A549 (cell line): ENCODE measurements around the gene LMBR1. TPM values are rescaled to one million over a fixed set of nuclear protein-coding genes. Genes with fewer than 3 reads are reported as not detected.
"Not testable (repeated sequence)": the region's sequence is repeated elsewhere in the genome, so short reads cannot be mapped to it uniquely, and the experiment has no call there.

Source experiments
- ATAC-seq, 2 experiments: fragments of 200-7000 bp in 1 of 2; fragments of >200 bp in 1 of 2; cut with Nextera tagmentation in 1 of 2; cut with Tn5 transposase in 1 of 2; 3 replicates each; pipeline versions ENCODE4 v1.8.0 to v1.9.1; 2018 to 2020; ENCODE audit warnings: mild to moderate bottlenecking in 1 of 2, moderate library complexity in 1 of 2
- CTCF ChIA-PET: fragments of 300-600 bp; sonication (Branson Sonifier 250); formaldehyde crosslinking; extraction: SDS; loops from one replicate; lab custom pipeline; 2021; ENCODE audit warnings: antibody characterized with exemption, inconsistent platforms; lab: Yijun Ruan, JAX
- POLR2A ChIA-PET: fragments of 350-600 bp; formaldehyde crosslinking; extraction: SDS; loops from one replicate; lab custom pipeline; 2021; ENCODE audit warnings: antibody characterized with exemption, inconsistent platforms; lab: Yijun Ruan, JAX
- DNase-seq, 2 experiments: peaks; one replicate each; pipeline versions ENCODE4 v3.0.0 to v3.0.0-alpha.2; 2011 to 2016; ENCODE audit warnings: low read depth in 1 of 2, low spot score in 1 of 2
- FAIRE-seq: peaks from 2 replicates; lab custom pipeline; 2011; peaks lifted over from hg19 to GRCh38; lab: Jason Lieb, UNC
- H3K27ac ChIP-seq, 2 experiments: fragments of >200 bp; sonication (Bioruptor Twin); formaldehyde crosslinking; 3 replicates each; pipeline ENCODE4 v1.5.1; 2016 to 2017
- H3K4me1 ChIP-seq: fragments of >200 bp; sonication (Bioruptor Twin); formaldehyde crosslinking; 3 replicates; pipeline ENCODE4 v1.6.1; 2016
- H3K4me2 ChIP-seq: fragments of >200 bp; sonication (Bioruptor Twin); formaldehyde crosslinking; 3 replicates; pipeline ENCODE4 v1.6.1; 2016
- H3K4me3 ChIP-seq: fragments of >200 bp; sonication (Bioruptor Twin); formaldehyde crosslinking; 3 replicates; pipeline ENCODE4 v1.5.1; 2016
- H3K9me3 ChIP-seq: fragments of >200 bp; sonication (Bioruptor Twin); formaldehyde crosslinking; 3 replicates; pipeline ENCODE4 v1.6.1; 2016
- CBX2 ChIP-seq: fragments of 200-600 bp; sonication (generic); IDR thresholded peaks from 2 replicates; pipeline ENCODE4 v1.6.1; 2016; ENCODE audit warnings: low read depth, mild to moderate bottlenecking, borderline replicate concordance
- CBX8 ChIP-seq: fragments of 200-600 bp; sonication (generic); IDR thresholded peaks from 2 replicates; pipeline ENCODE4 v1.6.1; 2016
- ELK1 ChIP-seq: fragments of 150-350 bp; IDR thresholded peaks from 2 replicates; pipeline ENCODE4 v1.6.1; 2014; ENCODE audit warnings: low read depth, mild to moderate bottlenecking, low read length
- FOSL2 ChIP-seq, 2 experiments: fragments of 450-650 bp in 1 of 2; fragments of >200 bp in 1 of 2; sonication (Bioruptor Twin) in 1 of 2; formaldehyde crosslinking; IDR thresholded peaks; 2 replicates each; pipeline versions ENCODE4 v1.5.0 to v1.6.1; 2016 to 2020; ENCODE audit warnings: mild to moderate bottlenecking in 1 of 2, moderate library complexity in 1 of 2
- HDAC2 ChIP-seq: fragments of 200-600 bp; sonication (generic); IDR thresholded peaks from 2 replicates; pipeline ENCODE4 v1.6.1; 2016
- HES2 ChIP-seq: fragments of >200 bp; sonication (Bioruptor Twin); formaldehyde crosslinking; IDR thresholded peaks from 2 replicates; pipeline ENCODE4 v1.6.1; 2016
- HEYL ChIP-seq: fragments of 250-450 bp; sonication (Bioruptor Pico); IDR thresholded peaks from 2 replicates; pipeline ENCODE4 v1.8.0; 2021; ENCODE audit warnings: mild to moderate bottlenecking, moderate library complexity
- HMGXB4 ChIP-seq: fragments of 250-450 bp; sonication (Bioruptor Pico); IDR thresholded peaks from 2 replicates; pipeline ENCODE4 v1.5.0; 2021; ENCODE audit warnings: mild to moderate bottlenecking, moderate library complexity, borderline replicate concordance
- HOXA7 ChIP-seq: fragments of 250-450 bp; sonication (Bioruptor Pico); IDR thresholded peaks from 2 replicates; pipeline ENCODE4 v1.5.0; 2020; ENCODE audit warnings: mild to moderate bottlenecking, moderate library complexity
- HOXB13 ChIP-seq: fragments of 250-450 bp; sonication (Bioruptor Pico); IDR thresholded peaks from 2 replicates; pipeline ENCODE4 v1.5.0; 2020; ENCODE audit warnings: low read depth, mild to moderate bottlenecking, moderate library complexity
- JUN ChIP-seq, 2 experiments: fragments of >200 bp; sonication (Bioruptor Twin); formaldehyde crosslinking; IDR thresholded peaks; 2 replicates in 1 of 2; 3 replicates in 1 of 2; pipeline ENCODE4 v1.6.1; 2016 to 2017
- JUNB ChIP-seq: fragments of >200 bp; sonication (Bioruptor Twin); formaldehyde crosslinking; IDR thresholded peaks from 2 replicates; pipeline ENCODE4 v1.6.1; 2016
- MAFK ChIP-seq: fragments of 450-650 bp; IDR thresholded peaks from 2 replicates; pipeline ENCODE4 v1.6.1; 2014; ENCODE audit not compliant: partially characterized antibody
- NFE2L2 ChIP-seq: fragments of 150-350 bp; conservative IDR thresholded peaks from 2 replicates; pipeline ENCODE4 v1.6.1; 2014; ENCODE audit warnings: low read length
- NPAS2 ChIP-seq: fragments of 250-450 bp; sonication (Bioruptor Pico); IDR thresholded peaks from 2 replicates; pipeline ENCODE4 v1.8.0; 2022; ENCODE audit warnings: mild to moderate bottlenecking, moderate library complexity, borderline replicate concordance
- NR3C1 ChIP-seq: fragments of >200 bp; sonication (Bioruptor Twin); formaldehyde crosslinking; IDR thresholded peaks from 3 replicates; pipeline ENCODE4 v1.6.1; 2017
- POLR2A ChIP-seq: IDR thresholded peaks from 2 replicates; pipeline ENCODE4 v1.6.1; 2012; ENCODE audit warnings: mild to moderate bottlenecking, low read length
- POLR2AphosphoS2 ChIP-seq: conservative IDR thresholded peaks from 2 replicates; pipeline ENCODE4 v1.6.1; 2012; ENCODE audit warnings: low read length, improper control_type of control experiment, inconsistent platforms
- RARB ChIP-seq: fragments of 250-450 bp; sonication (Bioruptor Pico); IDR thresholded peaks from 2 replicates; pipeline ENCODE4 v1.8.0; 2021; ENCODE audit warnings: mild to moderate bottlenecking, moderate library complexity
- RCOR1 ChIP-seq: fragments of 150-350 bp; IDR thresholded peaks from 2 replicates; pipeline ENCODE4 v1.6.1; 2014; ENCODE audit warnings: antibody characterized with exemption, low read length, low read depth
- SMC3 ChIP-seq: fragments of >200 bp; sonication (Bioruptor Twin); formaldehyde crosslinking; IDR thresholded peaks from 3 replicates; pipeline ENCODE4 v1.6.1; 2018; ENCODE audit warnings: inconsistent platforms
- TFCP2L1 ChIP-seq: fragments of 250-450 bp; sonication (Bioruptor Pico); IDR thresholded peaks from 2 replicates; pipeline ENCODE4 v1.5.0; 2021; ENCODE audit warnings: mild to moderate bottlenecking
- TP53 ChIP-seq: fragments of 250-450 bp; sonication (Bioruptor Pico); IDR thresholded peaks from 2 replicates; pipeline ENCODE4 v1.5.0; 2021; ENCODE audit warnings: mild to moderate bottlenecking, moderate library complexity
- ZNF302 ChIP-seq: fragments of 250-450 bp; sonication (Bioruptor Pico); IDR thresholded peaks from 2 replicates; pipeline ENCODE4 v1.9.0; 2021; ENCODE audit warnings: inconsistent platforms, mild to moderate bottlenecking, moderate library complexity
- ZSCAN20 ChIP-seq: fragments of 250-450 bp; sonication (Bioruptor Pico); IDR thresholded peaks from 2 replicates; pipeline ENCODE4 v1.8.0; 2022; ENCODE audit warnings: mild to moderate bottlenecking, moderate library complexity
- WGBS: methylation state at CpG from one replicate; pipeline ENCODE4 v1.1.6; 2017; ENCODE audit errors: missing lambda C conversion rate; 5-methylcytosine and 5-hydroxymethylcytosine counted together
- polyA plus RNA-seq, 4 experiments: library from polyadenylated mRNA; depleted of rRNA in 3 of 4; stranded (reverse); fragments of >200 nt; fragmentation: RNase III in 1 of 4; extraction: RNeasy Plus Mini Kit Qiagen cat#74134 plus additional on column Dnase treatment in 1 of 4; gene quantifications; 2 replicates in 3 of 4; 3 replicates in 1 of 4; pipeline ENCODE4 v1.2.3, GENCODE V29; 2011 to 2017
- TF ChIP-seq, protein P1 (sequence below): IDR thresholded peaks from 2 replicates; pipeline ENCODE4 v1.6.1; 2012; ENCODE audit warnings: low read depth, borderline replicate concordance

LMBR1 gene
- polyA plus RNA-seq, 2 of the 4 experiments (the other 2 are of a cell fraction): 33.2 to 42.3 TPM

DNA sequence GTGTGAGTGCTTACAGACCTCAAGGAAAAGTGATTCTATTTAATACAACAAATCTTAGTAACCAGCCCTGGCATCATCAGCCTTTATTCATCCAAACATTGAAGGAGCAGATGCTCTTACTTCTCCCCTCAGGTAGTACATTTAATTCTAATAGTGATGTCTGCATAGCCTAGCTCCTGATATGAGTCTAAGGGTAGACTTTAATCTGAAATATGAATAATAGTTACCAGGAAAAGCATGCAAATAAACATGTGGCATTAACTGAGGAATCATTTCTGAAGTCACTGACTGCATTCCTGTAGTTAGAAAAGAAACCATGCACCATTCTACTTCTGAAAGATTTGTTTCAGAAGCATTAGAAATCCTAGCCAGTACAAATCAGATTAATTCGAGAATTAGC, 25.7 kb upstream of the LMBR1 start:
- no peak overlapping the region for H3K4me2 ChIP-seq
- ATAC-seq (no peak), FAIRE-seq (no peak), DNase-seq (no peak)
- no peak overlapping the region for H3K27ac ChIP-seq
- ChIA-PET POLR2A (no interaction called here), CTCF (interaction anchor here (1.3 kb wide), 1 partner anchor 31 kb away, joined by 4 read pairs; the partner anchor contains the start of gene NOM1)
- no peak for TF ChIP-seq HOXA7 (CRISPR knock-in tag)
- TF ChIP-seq ELK1: no peak
- no peak for TF ChIP-seq RCOR1
- TF ChIP-seq NPAS2 (CRISPR knock-in tag): no peak
- TF ChIP-seq ZSCAN20 (CRISPR knock-in tag): no peak
- TF ChIP-seq HDAC2: no peak
- no peaks in the 10 kb centered on the region for H3K9me3 ChIP-seq
- H3K4me1 ChIP-seq: no peaks in the 10 kb centered on the region
- H3K4me3 ChIP-seq: no peak overlapping the region
- WGBS: 5% methylated on average over 1 of the region's 1 CpG

DNA sequence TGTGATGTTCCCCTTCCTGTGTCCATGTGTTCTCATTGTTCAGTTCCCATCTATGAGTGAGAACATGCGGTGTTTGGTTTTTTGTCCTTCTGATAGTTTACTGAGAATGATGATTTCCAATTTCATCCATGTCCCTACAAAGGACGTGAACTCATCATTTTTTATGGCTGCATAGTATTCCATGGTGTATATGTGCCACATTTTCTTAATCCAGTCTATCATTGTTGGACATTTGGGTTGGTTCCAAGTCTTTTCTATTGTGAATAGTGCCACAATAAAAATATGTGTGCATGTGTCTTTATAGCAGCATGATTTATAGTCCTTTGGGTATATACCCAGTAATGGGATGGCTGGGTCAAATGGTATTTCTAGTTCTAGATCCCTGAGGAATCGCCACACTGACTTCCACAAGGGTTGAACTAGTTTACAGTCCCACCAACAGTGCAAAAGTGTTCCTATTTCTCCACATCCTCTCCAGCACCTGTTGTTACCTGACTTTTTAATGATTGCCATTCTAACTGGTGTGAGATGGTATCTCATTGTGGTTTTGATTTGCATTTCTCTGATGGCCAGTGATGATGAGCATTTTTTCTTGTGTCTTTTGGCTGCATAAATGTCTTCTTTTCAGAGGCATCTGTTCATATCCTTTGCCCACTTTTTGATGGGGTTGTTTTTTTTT, 16.7 kb upstream of the LMBR1 start:
- ATAC-seq: not testable (repeated sequence)
- 50% methylated on average over 3 of the region's 3 CpGs for WGBS

GRCh38 chr7:156907656-156908055, 14.7 kb upstream of the LMBR1 start:
- H3K4me3 ChIP-seq: no peak overlapping the region
- no peaks in the 10 kb centered on the region for H3K9me3 ChIP-seq
- no peak overlapping the region for H3K27ac ChIP-seq
- 82% methylated on average over 4 of the region's 4 CpGs for WGBS
- no peak overlapping the region for H3K4me2 ChIP-seq
- POLR2A ChIA-PET: no interaction called here
- DNase-seq (no peak), FAIRE-seq (no peak), ATAC-seq (no peak)
- H3K4me1 ChIP-seq: peaks cover 13% of the 10 kb centered on the region
- TF ChIP-seq NR3C1 (no peak), RARB (no peak), NFE2L2 (no peak), POLR2AphosphoS2 (no peak)
- CTCF ChIA-PET: interaction anchor here (0.7 to 3.0 kb wide), 4 partner anchors 8 to 229 kb away, joined by 3 to 7 read pairs (median 4); no protein-coding TSS in a partner anchor

More for the DNA sequence above, 16.7 kb upstream of the LMBR1 start:
- H3K4me1 ChIP-seq, DNase-seq, H3K9me3 ChIP-seq, FAIRE-seq, H3K4me3 ChIP-seq, POLR2A ChIA-PET, CTCF ChIA-PET, H3K27ac ChIP-seq, H3K4me2 ChIP-seq: not testable (repeated sequence)

DNA sequence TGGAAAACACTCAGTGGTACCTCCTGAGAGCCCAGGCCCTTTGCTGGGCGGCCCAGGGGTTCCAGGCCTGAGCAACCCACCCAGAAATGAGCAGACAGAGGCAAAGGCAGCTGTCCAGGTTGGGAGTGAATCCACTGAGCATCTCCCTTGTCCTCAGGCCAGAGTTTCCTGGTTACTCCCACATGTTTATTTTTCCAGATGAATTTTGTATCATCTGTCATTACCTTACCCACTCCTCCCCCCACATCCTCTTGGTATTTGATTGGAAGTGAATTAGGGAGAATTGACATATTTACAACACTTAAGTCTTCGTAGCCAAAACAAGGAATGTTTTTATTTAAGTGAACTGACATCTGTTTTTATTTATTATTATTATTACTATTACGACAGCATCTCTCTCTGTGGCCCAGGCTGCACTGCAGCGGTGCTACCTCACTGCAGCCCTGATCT, 13.2 kb upstream of the LMBR1 start:
- WGBS: 75% methylated on average over 4 of the region's 4 CpGs
- Histone ChIP-seq H3K27ac (no peak overlapping the region; a peak in 1 of 6 replicates), H3K4me3 (no peak overlapping the region), H3K4me2 (no peak overlapping the region), H3K9me3 (no peaks in the 10 kb centered on the region), H3K4me1 (peaks cover 13% of the 10 kb centered on the region)
- ChIA-PET CTCF (interaction anchor here (2.5 to 3.0 kb wide), 3 partner anchors 13 to 64 kb away, joined by 7 to 12 read pairs (median 10); partner anchors contain the start of genes LMBR1 and NOM1), POLR2A (interaction anchor here (1.1 kb wide), 1 partner anchor 12 kb away, joined by 3 read pairs; no protein-coding TSS in a partner anchor)
- no peak for DNase-seq
- ATAC-seq: no peak
- no peak for FAIRE-seq
- no peak for TF ChIP-seq CBX8
- TF ChIP-seq JUN (IDR thresholded peaks at IDR 0.05): no peak
- no peak for TF ChIP-seq HMGXB4
- no peak for TF ChIP-seq HES2
- TF ChIP-seq HOXA7 (CRISPR knock-in tag): no peak
- TF ChIP-seq, protein P1, sequence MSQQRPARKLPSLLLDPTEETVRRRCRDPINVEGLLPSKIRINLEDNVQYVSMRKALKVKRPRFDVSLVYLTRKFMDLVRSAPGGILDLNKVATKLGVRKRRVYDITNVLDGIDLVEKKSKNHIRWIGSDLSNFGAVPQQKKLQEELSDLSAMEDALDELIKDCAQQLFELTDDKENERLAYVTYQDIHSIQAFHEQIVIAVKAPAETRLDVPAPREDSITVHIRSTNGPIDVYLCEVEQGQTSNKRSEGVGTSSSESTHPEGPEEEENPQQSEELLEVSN: no peak
- no peak for TF ChIP-seq HOXB13
- no peak for TF ChIP-seq NPAS2 (CRISPR knock-in tag)
- no peak for TF ChIP-seq TFCP2L1
- no peak for TF ChIP-seq ZNF302 (CRISPR knock-in tag)
- no peak for TF ChIP-seq TP53 (CRISPR knock-in tag)
- no peak for TF ChIP-seq FOSL2 (IDR thresholded peaks at IDR 0.05)
- TF ChIP-seq FOSL2 (CRISPR knock-in tag; IDR thresholded peaks at IDR 0.05): no peak
- TF ChIP-seq SMC3: no peak
- TF ChIP-seq JUNB: no peak
- no peak for TF ChIP-seq POLR2A
- TF ChIP-seq CBX2: no peak
- TF ChIP-seq MAFK: no peak
- TF ChIP-seq HEYL: no peak
